ENCODE data around the gene CCDC7.
"Not testable (repeated sequence)": the region's sequence is repeated elsewhere in the genome, so short reads cannot be mapped to it uniquely, and the experiment has no call there.

Gene CCDC7

GRCh38 chr10:32751582-32751981 is 305.6 kb downstream of the CCDC7 start:
- TF ChIP-seq CTCF (conservative IDR thresholded peaks at IDR 0.05) (no peak), ZFX (IDR thresholded peaks at IDR 0.05) (no peak)

GRCh38 chr10:32754900-32755299 is 309.0 kb downstream of the CCDC7 start:
- H3K27ac ChIP-seq, result not testable (repeated sequence)

More at GRCh38 chr10:32751582-32751981, 305.6 kb downstream of the CCDC7 start:
- no peak overlapping the region for H3K27ac ChIP-seq

GRCh38 chr10:32771217-32771616 is 325.3 kb downstream of the CCDC7 start:
- H3K27ac ChIP-seq, result no peak overlapping the region
- no peak for TF ChIP-seq CTCF (conservative IDR thresholded peaks at IDR 0.05)
- TF ChIP-seq ZFX (IDR thresholded peaks at IDR 0.05), result no peak

- H3K27ac ChIP-seq, result no peak overlapping the region
- no peak for TF ChIP-seq ZFX (IDR thresholded peaks at IDR 0.05)
- TF ChIP-seq CTCF (conservative IDR thresholded peaks at IDR 0.05), result no peak
These were observed 327.2 kb downstream of the CCDC7 start for GRCh38 chr10:32773105-32773504.

- H3K27ac ChIP-seq, result no peak overlapping the region
- no peak for TF ChIP-seq CTCF (conservative IDR thresholded peaks at IDR 0.05)
- no peak for TF ChIP-seq ZFX (IDR thresholded peaks at IDR 0.05)
These were observed 341.0 kb downstream of the CCDC7 start for GRCh38 chr10:32786968-32787367.

- H3K27ac ChIP-seq, result no peak overlapping the region
- TF ChIP-seq CTCF (conservative IDR thresholded peaks at IDR 0.05), result no peak
- TF ChIP-seq ZFX (IDR thresholded peaks at IDR 0.05), result no peak
These were observed 341.8 kb downstream of the CCDC7 start for GRCh38 chr10:32787690-32788284.

- TF ChIP-seq ZFX (IDR thresholded peaks at IDR 0.05) (no peak), CTCF (conservative IDR thresholded peaks at IDR 0.05) (no peak)
- no peak overlapping the region for H3K27ac ChIP-seq
These were observed 342.4 kb downstream of the CCDC7 start for GRCh38 chr10:32788359-32788758.

GRCh38 chr10:32790483-32790882 is 344.5 kb downstream of the CCDC7 start:
- no peak overlapping the region for H3K27ac ChIP-seq
- TF ChIP-seq ZFX (IDR thresholded peaks at IDR 0.05) (no peak), CTCF (conservative IDR thresholded peaks at IDR 0.05) (no peak)

Measured in C4-2B (cell line).